ENCODE measurements around the gene USP17L25.
"Not testable (repeated sequence)": the region's sequence is repeated elsewhere in the genome, so short reads cannot be mapped to it uniquely, and the experiment has no call there.

USP17L25 gene

GRCh38 chr4:9362829-9363228 is 33.1 kb downstream of the USP17L25 start, which contains the start of gene USP17L30:
Gene USP17L30 (plus strand): TSS chr4:9363129. CDS start chr4:9363129, 0 bp downstream.
- TF ChIP-seq, protein P1, sequence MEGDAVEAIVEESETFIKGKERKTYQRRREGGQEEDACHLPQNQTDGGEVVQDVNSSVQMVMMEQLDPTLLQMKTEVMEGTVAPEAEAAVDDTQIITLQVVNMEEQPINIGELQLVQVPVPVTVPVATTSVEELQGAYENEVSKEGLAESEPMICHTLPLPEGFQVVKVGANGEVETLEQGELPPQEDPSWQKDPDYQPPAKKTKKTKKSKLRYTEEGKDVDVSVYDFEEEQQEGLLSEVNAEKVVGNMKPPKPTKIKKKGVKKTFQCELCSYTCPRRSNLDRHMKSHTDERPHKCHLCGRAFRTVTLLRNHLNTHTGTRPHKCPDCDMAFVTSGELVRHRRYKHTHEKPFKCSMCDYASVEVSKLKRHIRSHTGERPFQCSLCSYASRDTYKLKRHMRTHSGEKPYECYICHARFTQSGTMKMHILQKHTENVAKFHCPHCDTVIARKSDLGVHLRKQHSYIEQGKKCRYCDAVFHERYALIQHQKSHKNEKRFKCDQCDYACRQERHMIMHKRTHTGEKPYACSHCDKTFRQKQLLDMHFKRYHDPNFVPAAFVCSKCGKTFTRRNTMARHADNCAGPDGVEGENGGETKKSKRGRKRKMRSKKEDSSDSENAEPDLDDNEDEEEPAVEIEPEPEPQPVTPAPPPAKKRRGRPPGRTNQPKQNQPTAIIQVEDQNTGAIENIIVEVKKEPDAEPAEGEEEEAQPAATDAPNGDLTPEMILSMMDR (IDR thresholded peaks at IDR 0.05): not testable (repeated sequence)

Measured in LNCAP (cell line).